Spleen (tissue), 11 donors: ENCODE data around the gene MRPL45. TPM values are rescaled to one million over a fixed set of nuclear protein-coding genes. Genes with fewer than 3 reads are reported as not detected.

Source experiments
- DNase-seq: peaks from one replicate; pipeline ENCODE4 v3.0.0-alpha.2; 2020
- H3K27ac ChIP-seq, 8 donors: fragments of 200-600 bp; sonication (generic) in 7 of 8; 1 replicate in 4 of 8; 2 replicates in 4 of 8; pipeline versions ENCODE4 v1.5.0 to v1.8.0; 2016 to 2021; ENCODE audit warnings: inconsistent platforms in 4 of 8, mild to moderate bottlenecking in 4 of 8, moderate library complexity in 1 of 8
- H3K27me3 ChIP-seq, 7 donors: fragments of 200-600 bp; sonication (generic) in 6 of 7; replicated peaks in 1 of 7; 1 replicate in 4 of 7; 2 replicates in 3 of 7; pipeline versions ENCODE4 v1.5.0 to v1.8.0; 2016 to 2021; ENCODE audit warnings: inconsistent platforms in 3 of 7, mild to moderate bottlenecking in 1 of 7
- H3K36me3 ChIP-seq, 6 donors: fragments of 200-600 bp; sonication (generic) in 5 of 6; 1 replicate in 4 of 6; 2 replicates in 2 of 6; pipeline versions ENCODE4 v1.5.0 to v1.8.0; 2016 to 2021; ENCODE audit warnings: inconsistent platforms in 2 of 6
- H3K4me1 ChIP-seq, 6 donors: fragments of 200-600 bp; sonication (generic) in 5 of 6; 1 replicate in 3 of 6; 2 replicates in 3 of 6; pipeline versions ENCODE4 v1.5.0 to v1.8.0; 2016 to 2021; ENCODE audit warnings: inconsistent platforms in 3 of 6
- H3K4me3 ChIP-seq, 8 donors: fragments of 200-600 bp; sonication (generic) in 7 of 8; 1 replicate in 4 of 8; 2 replicates in 4 of 8; pipeline versions ENCODE4 v1.5.0 to v1.8.0; 2016 to 2021; ENCODE audit warnings: inconsistent platforms in 4 of 8, mild to moderate bottlenecking in 4 of 8, moderate library complexity in 2 of 8
- H3K9me3 ChIP-seq, 8 donors: fragments of 200-600 bp; sonication (generic) in 7 of 8; 1 replicate in 4 of 8; 2 replicates in 4 of 8; pipeline versions ENCODE4 v1.5.0 to v1.8.0; 2016 to 2021; ENCODE audit warnings: inconsistent platforms in 4 of 8
- POLR2A ChIP-seq, 3 donors: fragments of 450-650 bp; IDR thresholded peaks; one replicate each; pipeline ENCODE4 v1.5.1; 2017; ENCODE audit warnings: antibody characterized with exemption in 3 of 3, mild to moderate bottlenecking in 1 of 3
- POLR2AphosphoS5 ChIP-seq, 3 donors: sonication (generic); formaldehyde crosslinking; IDR thresholded peaks; one replicate each; pipeline ENCODE4 v1.5.1; 2017; ENCODE audit warnings: antibody characterized with exemption in 3 of 3
- WGBS, 5 donors: extraction: QIAGEN DNeasy Blood & Tissue Kit in 3 of 5; methylation state at CpG; one replicate each; pipeline versions ENCODE4 v1.1.5 to v1.1.7; 2013 to 2018; 5-methylcytosine and 5-hydroxymethylcytosine counted together
- intact Hi-C: fragments of 100-400 bp; cut with DNase I; formaldehyde crosslinking; loops from one replicate; pipeline ENCODE4 v1.15.0; 2023; ENCODE audit warnings: low total_unique reads
- polyA plus RNA-seq, 3 donors: library from polyadenylated mRNA; stranded (reverse); fragments of 200-250 nt; gene quantifications; one replicate each; pipeline ENCODE4 v1.2.1, GENCODE V29; 2013
- total RNA-seq, 7 donors: library from RNA; depleted of rRNA in 3 of 7; stranded (reverse); fragments of >200 nt in 3 of 7; fragmentation: NEBNext Ultra II Directional in 4 of 7; extraction: Animal tissue kit (Norgen Biotek cat#: 25700) in 4 of 7; gene quantifications; one replicate each; pipeline versions ENCODE4 v1.1.0 to v1.2.1, GENCODE V29; 2016 to 2021
- TF ChIP-seq, protein P1 (sequence below), 11 experiments: fragments of 200-600 bp in 7 of 11; fragments of 450-650 bp in 4 of 11; sonication (generic) in 4 of 11; IDR thresholded peaks in 8 of 11; conservative IDR thresholded peaks in 3 of 11; 1 replicate in 7 of 11; 2 replicates in 4 of 11; pipeline versions ENCODE4 v1.4.0 to v1.8.0; 2016 to 2021; ENCODE audit warnings: antibody characterized with exemption in 11 of 11, inconsistent platforms in 4 of 11, mild to moderate bottlenecking in 1 of 11
- donor health status: healthy with polysubstance abuse.
- donor health status: DM: no; HTN: no; CAD: no; lungs with moderate emphysema.
- donor health status: DM: no; HTN: no; CAD: no.
- donor health status: Bipolar disorder and iron deficiency.
- donor health status: healthy.
- donor health status: DM: no; HTN: no; CAD: no.
- donor health status: DM: yes; HTN: yes; CAD: no.

Gene MRPL45
- total and polyA plus RNA-seq, 10 donors: 17.4 to 25.6 (median 20.7) TPM

DNA sequence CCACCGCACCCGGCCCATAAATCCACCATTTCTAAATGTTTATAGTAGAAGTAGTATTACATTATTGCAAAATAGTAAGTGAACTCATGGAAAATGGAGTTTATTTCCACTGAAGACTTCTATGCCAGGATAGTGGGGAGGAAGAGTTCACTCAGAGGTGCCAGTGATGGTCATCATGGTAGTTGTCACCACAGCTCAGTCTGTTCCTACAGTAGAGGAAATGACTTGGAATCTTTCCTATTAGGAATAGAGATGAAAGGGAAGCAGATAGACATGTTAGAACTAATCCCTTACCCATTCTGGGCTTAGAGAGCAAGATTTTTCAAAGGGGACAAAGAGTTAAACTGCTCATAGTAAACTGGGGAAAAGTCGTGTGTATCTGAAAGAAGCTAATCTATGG lies 20.1 kb downstream of the MRPL45 start:
- H3K27me3 ChIP-seq: no peaks in the 10 kb centered on the region
- intact Hi-C loops: no loop called here
- H3K9me3 ChIP-seq: no peaks in the 10 kb centered on the region
- DNase-seq: no peak
- WGBS, 5 donors: 83 to 97% (median 91%) methylated on average over 3 of the region's 3 CpGs
- no peak overlapping the region for H3K27ac ChIP-seq
- no peak for TF ChIP-seq POLR2AphosphoS5 (IDR thresholded peaks at IDR 0.05)
- TF ChIP-seq, protein P1, sequence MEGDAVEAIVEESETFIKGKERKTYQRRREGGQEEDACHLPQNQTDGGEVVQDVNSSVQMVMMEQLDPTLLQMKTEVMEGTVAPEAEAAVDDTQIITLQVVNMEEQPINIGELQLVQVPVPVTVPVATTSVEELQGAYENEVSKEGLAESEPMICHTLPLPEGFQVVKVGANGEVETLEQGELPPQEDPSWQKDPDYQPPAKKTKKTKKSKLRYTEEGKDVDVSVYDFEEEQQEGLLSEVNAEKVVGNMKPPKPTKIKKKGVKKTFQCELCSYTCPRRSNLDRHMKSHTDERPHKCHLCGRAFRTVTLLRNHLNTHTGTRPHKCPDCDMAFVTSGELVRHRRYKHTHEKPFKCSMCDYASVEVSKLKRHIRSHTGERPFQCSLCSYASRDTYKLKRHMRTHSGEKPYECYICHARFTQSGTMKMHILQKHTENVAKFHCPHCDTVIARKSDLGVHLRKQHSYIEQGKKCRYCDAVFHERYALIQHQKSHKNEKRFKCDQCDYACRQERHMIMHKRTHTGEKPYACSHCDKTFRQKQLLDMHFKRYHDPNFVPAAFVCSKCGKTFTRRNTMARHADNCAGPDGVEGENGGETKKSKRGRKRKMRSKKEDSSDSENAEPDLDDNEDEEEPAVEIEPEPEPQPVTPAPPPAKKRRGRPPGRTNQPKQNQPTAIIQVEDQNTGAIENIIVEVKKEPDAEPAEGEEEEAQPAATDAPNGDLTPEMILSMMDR (IDR thresholded peaks at IDR 0.05 in 8 of 11, conservative IDR thresholded peaks at IDR 0.05 in 3 of 11): no peak
- no peak for TF ChIP-seq POLR2A (IDR thresholded peaks at IDR 0.05)
- H3K4me3 ChIP-seq: no peak overlapping the region
- H3K36me3 ChIP-seq: peaks cover 0 to 90% (median 31%) of the 10 kb centered on the region in 6 donors
- no peaks in the 10 kb centered on the region for H3K4me1 ChIP-seq

- peak; percentile 52 for DNase-seq
- Histone ChIP-seq H3K27me3 (no peaks in the 10 kb centered on the region), H3K9me3 (no peaks in the 10 kb centered on the region), H3K27ac (no peak overlapping the region), H3K4me1 (peaks cover 0 to 2% (median 0%) of the 10 kb centered on the region in 6 donors), H3K4me3 (no peak overlapping the region), H3K36me3 (peaks cover 0 to 85% (median 38%) of the 10 kb centered on the region in 6 donors)
- TF ChIP-seq, protein P1 (IDR thresholded peaks at IDR 0.05 in 8 of 11, conservative IDR thresholded peaks at IDR 0.05 in 3 of 11): no peak
- TF ChIP-seq POLR2AphosphoS5 (IDR thresholded peaks at IDR 0.05) (no peak), POLR2A (IDR thresholded peaks at IDR 0.05) (no peak)
- WGBS, 5 donors: 88 to 92% (median 90%) methylated on average over 10 of the region's 10 CpGs
- intact Hi-C loops: no loop called here
Measured at GRCh38 chr17:38320482-38320881, 23.5 kb downstream of the MRPL45 start.

- Histone ChIP-seq H3K4me1 (peaks cover 0 to 20% (median 9%) of the 10 kb centered on the region in 6 donors), H3K36me3 (peaks cover 0 to 67% (median 35%) of the 10 kb centered on the region in 6 donors), H3K27ac (no peak overlapping the region), H3K9me3 (no peaks in the 10 kb centered on the region), H3K4me3 (no peak overlapping the region), H3K27me3 (no peaks in the 10 kb centered on the region)
- peak; percentile 91 for DNase-seq
- no peak for TF ChIP-seq POLR2A (IDR thresholded peaks at IDR 0.05)
- TF ChIP-seq, protein P1 (IDR thresholded peaks at IDR 0.05 in 8 of 11, conservative IDR thresholded peaks at IDR 0.05 in 3 of 11): peak in 10 of 11 experiments; percentile 6 to 91 (median 86)
- intact Hi-C loops: no loop called here
- WGBS, 5 donors: 24 to 33% (median 29%) methylated on average over 8 of the region's 8 CpGs
Measured at GRCh38 chr17:38322156-38322779, 25.3 kb downstream of the MRPL45 start.

GRCh38 chr17:38322897-38323296 lies 25.9 kb downstream of the MRPL45 start:
- no peak for DNase-seq
- Histone ChIP-seq H3K4me3 (no peak overlapping the region), H3K4me1 (peaks cover 0 to 26% (median 13%) of the 10 kb centered on the region in 6 donors), H3K36me3 (peaks cover 0 to 61% (median 35%) of the 10 kb centered on the region in 6 donors), H3K27ac (no peak overlapping the region), H3K27me3 (no peaks in the 10 kb centered on the region), H3K9me3 (no peaks in the 10 kb centered on the region)
- intact Hi-C loops: no loop called here
- no peak for TF ChIP-seq POLR2A (IDR thresholded peaks at IDR 0.05)
- no peak for TF ChIP-seq POLR2AphosphoS5 (IDR thresholded peaks at IDR 0.05)
- TF ChIP-seq, protein P1 (IDR thresholded peaks at IDR 0.05 in 8 of 11, conservative IDR thresholded peaks at IDR 0.05 in 3 of 11): no peak
- 96 to 100% (median 98%) methylated on average over 1 of the region's 1 CpG for WGBS, 5 donors
